Measurements from ENCODE around the gene ANKRD45.

DNA sequence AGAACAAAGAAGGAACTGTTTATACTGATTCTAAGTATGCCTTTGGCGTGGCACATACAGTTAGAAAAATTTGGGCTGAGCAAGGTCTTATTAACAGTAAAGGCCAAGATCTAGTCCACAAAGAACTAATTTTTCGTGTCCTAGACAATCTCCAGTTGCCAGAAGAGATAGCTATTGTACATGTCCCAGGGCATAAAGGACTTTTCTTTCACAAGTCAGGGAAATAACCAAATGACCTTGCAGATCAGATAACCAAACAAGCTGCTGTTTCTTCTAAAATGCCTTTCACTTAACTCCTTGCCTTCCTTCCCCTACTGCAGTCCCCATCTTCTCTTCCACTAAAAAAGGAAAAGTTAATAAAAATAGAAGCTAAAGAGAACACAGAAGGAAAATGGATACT, 30.5 kb downstream of the ANKRD45 start:
- TF ChIP-seq POLR2AphosphoS5 (IDR thresholded peaks at IDR 0.05), result no peak
- TF ChIP-seq CTCF (IDR thresholded peaks at IDR 0.05), result no peak
- TF ChIP-seq POLR2A (IDR thresholded peaks at IDR 0.05), result no peak
- no peak for TF ChIP-seq EP300 (IDR thresholded peaks at IDR 0.05; ENCODE audit: low read depth)
